GM10248 (cell line): ENCODE measurements around the gene MYH7.
"Not testable (repeated sequence)": the region's sequence is repeated elsewhere in the genome, so short reads cannot be mapped to it uniquely, and the experiment has no call there.

Experiments used
- CTCF ChIA-PET: fragments of 300-600 bp; sonication (Branson Sonifier 250); formaldehyde crosslinking; extraction: SDS; loops from one replicate; lab custom pipeline; 2021; ENCODE audit warnings: antibody characterized with exemption; lab: Yijun Ruan, JAX
- POLR2A ChIA-PET: fragments of 350-650 bp; sonication (Branson Sonifier 250); formaldehyde crosslinking; extraction: SDS; loops from one replicate; lab custom pipeline; 2020; ENCODE audit warnings: antibody characterized with exemption; lab: Yijun Ruan, JAX
- DNase-seq: peaks from one replicate; pipeline ENCODE4 v3.0.0; 2012; ENCODE audit errors: extremely low spot score
- TF ChIP-seq, protein P1 (sequence below): IDR thresholded peaks from 2 replicates; pipeline ENCODE4 v1.5.1; 2012; ENCODE audit warnings: mild to moderate bottlenecking, low read depth; ENCODE audit errors: extremely low read depth, missing control alignments, control extremely low read depth

MYH7 gene

DNA sequence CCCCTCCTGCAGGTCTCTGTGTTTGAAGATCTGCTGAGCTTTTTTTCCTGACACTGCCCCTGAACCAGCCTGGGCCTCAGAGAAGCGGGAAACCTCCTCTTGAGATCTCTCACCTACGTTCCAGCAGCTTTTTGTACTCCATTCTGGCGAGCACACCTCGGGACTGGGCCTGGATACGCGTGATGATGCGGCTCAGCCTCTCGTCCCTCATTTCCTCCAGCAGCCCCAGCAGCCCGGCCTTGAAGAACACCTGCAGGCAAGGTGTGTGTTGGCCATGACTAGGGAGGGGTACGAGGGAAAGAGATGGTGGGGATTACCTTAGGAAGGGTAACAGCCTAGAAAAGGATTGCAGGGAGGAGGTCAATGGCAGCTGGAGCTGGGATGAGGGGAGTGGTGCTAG lies 10.3 kb downstream of the MYH7 start:
- no peak for DNase-seq
- TF ChIP-seq, protein P1, sequence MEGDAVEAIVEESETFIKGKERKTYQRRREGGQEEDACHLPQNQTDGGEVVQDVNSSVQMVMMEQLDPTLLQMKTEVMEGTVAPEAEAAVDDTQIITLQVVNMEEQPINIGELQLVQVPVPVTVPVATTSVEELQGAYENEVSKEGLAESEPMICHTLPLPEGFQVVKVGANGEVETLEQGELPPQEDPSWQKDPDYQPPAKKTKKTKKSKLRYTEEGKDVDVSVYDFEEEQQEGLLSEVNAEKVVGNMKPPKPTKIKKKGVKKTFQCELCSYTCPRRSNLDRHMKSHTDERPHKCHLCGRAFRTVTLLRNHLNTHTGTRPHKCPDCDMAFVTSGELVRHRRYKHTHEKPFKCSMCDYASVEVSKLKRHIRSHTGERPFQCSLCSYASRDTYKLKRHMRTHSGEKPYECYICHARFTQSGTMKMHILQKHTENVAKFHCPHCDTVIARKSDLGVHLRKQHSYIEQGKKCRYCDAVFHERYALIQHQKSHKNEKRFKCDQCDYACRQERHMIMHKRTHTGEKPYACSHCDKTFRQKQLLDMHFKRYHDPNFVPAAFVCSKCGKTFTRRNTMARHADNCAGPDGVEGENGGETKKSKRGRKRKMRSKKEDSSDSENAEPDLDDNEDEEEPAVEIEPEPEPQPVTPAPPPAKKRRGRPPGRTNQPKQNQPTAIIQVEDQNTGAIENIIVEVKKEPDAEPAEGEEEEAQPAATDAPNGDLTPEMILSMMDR: no peak
- ChIA-PET POLR2A (no interaction called here), CTCF (interaction anchor here (2.2 kb wide), 1 partner anchor 304 kb away, joined by 7 read pairs; no protein-coding TSS in a partner anchor)

DNA sequence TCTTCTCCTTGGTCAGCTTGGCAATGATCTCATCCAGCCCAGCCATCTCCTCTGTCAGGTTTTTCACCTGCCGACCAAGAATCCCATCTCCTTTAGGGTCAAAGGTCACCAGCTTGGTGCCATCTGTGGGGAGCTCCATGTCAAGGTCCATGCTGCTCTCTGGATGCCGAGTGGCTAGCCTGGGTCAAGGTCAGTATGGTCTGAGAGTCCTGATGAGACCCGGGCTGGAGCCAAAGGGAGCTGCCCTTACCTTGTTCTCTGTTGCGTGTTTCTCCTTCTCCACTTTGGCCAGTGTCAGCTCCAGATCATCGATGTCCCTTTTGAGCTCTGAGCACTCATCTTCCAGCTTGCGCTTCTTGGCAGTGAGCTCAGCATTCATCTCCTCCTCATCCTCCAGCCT lies 11.8 kb downstream of the MYH7 start:
- CTCF ChIA-PET: interaction anchor here (1.0 to 2.3 kb wide), 5 partner anchors 11 to 303 kb away, joined by 3 to 9 read pairs (median 3); no protein-coding TSS in a partner anchor
- POLR2A ChIA-PET: no interaction called here
- TF ChIP-seq, protein P1: no peak
- DNase-seq: no peak

DNA sequence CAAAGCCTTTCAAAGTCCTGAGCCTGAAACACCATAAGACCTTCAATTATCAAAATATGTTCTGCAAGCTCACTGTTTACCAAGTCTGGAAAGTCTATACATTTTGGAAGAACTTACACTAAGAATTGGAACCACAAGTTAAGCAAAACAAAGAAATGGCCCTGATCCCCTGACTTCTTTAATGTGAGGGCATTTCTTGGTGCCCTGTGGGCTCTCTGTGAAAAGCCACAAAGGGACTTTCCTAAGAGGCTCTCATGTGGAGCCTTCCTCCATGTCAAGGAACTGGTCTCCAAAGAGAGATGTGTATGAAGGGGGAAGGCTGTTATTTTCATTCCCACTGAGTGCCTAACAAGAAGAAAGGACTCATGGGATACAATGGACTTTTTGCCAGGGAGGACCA lies 13.9 kb downstream of the MYH7 start:
- POLR2A ChIA-PET: no interaction called here
- TF ChIP-seq, protein P1: no peak
- CTCF ChIA-PET: interaction anchor here (0.8 kb wide), 1 partner anchor 16 kb away, joined by 3 read pairs; no protein-coding TSS in a partner anchor
- DNase-seq: no peak

DNA sequence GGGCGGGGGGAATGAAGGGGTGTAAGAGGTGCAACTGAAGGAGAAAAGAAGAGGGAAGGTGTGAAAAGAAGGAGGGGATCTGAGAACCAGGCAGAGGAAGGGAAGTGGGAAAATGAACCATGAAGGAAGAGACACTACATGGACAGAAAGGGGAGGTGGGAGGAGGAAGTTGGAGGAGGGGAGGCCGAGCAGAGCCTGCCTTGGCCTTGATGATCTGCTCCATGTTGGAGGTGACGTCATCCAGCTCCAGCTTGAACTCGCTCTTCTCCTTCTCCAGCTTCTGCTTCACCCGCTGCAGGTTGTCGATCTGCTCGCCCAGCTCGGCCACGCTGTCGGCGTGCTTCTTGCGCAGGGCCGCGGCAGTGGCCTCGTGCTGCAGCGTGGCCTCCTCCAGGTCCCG lies 15.8 kb downstream of the MYH7 start:
- CTCF ChIA-PET: interaction anchor here (1.0 kb wide), 1 partner anchor 40 kb away, joined by 3 read pairs; no protein-coding TSS in a partner anchor
- DNase-seq, POLR2A ChIA-PET: not testable (repeated sequence)

DNA sequence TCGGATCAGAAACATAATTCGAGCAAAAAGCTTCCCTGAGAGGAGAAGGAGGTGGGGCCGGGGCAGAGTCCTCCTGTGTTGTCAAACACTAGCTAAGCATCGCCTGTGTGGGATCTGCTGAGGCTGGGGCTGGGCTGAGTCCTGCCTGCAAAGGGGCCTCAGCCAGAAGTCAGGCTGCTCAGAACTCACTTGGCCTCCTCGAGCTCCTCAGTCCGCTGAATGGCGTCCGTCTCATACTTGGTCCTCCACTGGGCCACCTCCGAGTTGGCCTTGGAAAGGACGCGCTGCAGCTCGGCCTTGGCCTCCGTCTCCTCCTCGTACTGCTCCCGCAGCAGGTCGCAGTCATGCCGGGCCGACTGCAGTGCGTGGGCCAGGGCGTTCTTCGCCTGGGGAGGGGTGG lies 17.4 kb downstream of the MYH7 start:
- TF ChIP-seq, protein P1: no peak
- DNase-seq: no peak
- POLR2A ChIA-PET: no interaction called here
- CTCF ChIA-PET: interaction anchor here (1.5 kb wide), 1 partner anchor 23 kb away, joined by 3 read pairs; no protein-coding TSS in a partner anchor

DNA sequence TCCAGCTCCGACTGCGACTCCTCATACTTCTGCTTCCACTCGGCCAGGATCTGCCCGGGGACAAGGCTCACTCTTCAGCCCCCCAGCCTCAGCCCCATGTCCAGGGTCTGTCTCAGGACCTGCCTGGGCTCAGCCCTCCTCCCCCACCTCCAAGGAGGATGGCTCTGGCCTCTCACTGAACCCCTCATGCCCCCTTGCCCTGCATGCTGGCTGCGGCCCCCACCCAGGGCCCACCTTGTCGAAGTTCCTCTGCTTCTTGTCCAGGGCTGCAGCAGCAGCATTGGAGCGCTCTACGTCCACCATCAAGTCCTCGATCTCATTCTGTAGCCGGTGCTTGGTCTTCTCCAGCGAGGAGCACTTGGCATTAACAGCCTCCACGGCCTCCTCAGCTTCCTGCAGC lies 18.2 kb downstream of the MYH7 start:
- CTCF ChIA-PET: interaction anchor here (1.5 kb wide), 1 partner anchor 24 kb away, joined by 3 read pairs; no protein-coding TSS in a partner anchor
- POLR2A ChIA-PET, DNase-seq: not testable (repeated sequence)

DNA sequence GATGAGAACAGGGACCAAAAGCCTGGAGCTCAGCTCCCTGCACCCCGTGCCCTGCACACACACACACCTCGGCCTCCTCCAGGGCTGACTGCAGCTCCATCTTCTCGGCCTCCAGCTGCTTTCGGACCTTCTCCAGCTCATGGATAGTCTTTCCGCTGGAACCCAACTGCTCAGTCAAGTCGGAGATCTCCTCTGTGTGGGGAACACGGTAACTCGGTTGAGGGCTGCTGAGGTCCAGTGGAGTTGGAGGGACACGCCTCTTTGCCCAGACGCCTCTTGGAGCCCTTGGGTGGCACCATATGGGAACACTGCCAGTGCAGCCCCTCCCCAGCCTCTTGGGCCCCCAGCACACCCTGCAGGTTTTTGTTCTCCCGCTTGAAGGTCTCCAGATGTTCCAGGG lies 18.7 kb downstream of the MYH7 start:
- CTCF ChIA-PET: interaction anchor here (1.2 to 1.5 kb wide), 2 partner anchors 14 to 25 kb away, joined by 3 read pairs; no protein-coding TSS in a partner anchor

More for the DNA sequence above, 18.7 kb downstream of the MYH7 start:
- no peak for DNase-seq
- TF ChIP-seq, protein P1: no peak
- POLR2A ChIA-PET: no interaction called here
